Peyer's patch (tissue), 4 donors: ENCODE results near the gene PGBD5.

Experiments used
- CTCF ChIP-seq, 6 experiments: fragments of 450-650 bp in 4 of 6; fragments of 200-600 bp in 2 of 6; sonication (generic) in 1 of 6; IDR thresholded peaks; one replicate each; pipeline ENCODE4 v1.5.1; 2017 to 2019; ENCODE audit warnings: antibody characterized with exemption in 6 of 6, mild to moderate bottlenecking in 3 of 6, moderate library complexity in 1 of 6
- POLR2A ChIP-seq, 2 donors: fragments of 450-650 bp; IDR thresholded peaks; one replicate each; pipeline ENCODE4 v1.5.1; 2017; ENCODE audit warnings: antibody characterized with exemption in 2 of 2, mild to moderate bottlenecking in 2 of 2, moderate library complexity in 2 of 2

- no peak for TF ChIP-seq CTCF (IDR thresholded peaks at IDR 0.05)
- no peak for TF ChIP-seq POLR2A (IDR thresholded peaks at IDR 0.05)
These were observed 42.7 kb downstream of the PGBD5 start for GRCh38 chr1:230383425-230383824.
